SH-SY5Y (cell line): Measurements from ENCODE around the gene HNRNPDL.

ENCODE experiments used
- GATA2 ChIP-seq: IDR thresholded peaks from 2 replicates; pipeline ENCODE4 v1.6.1; 2011; ENCODE audit warnings: mild to moderate bottlenecking, low read depth, low read length
- GATA3 ChIP-seq: IDR thresholded peaks from 2 replicates; pipeline ENCODE4 v1.6.1; 2011; ENCODE audit warnings: low read depth, mild to moderate bottlenecking, low read length, moderate library complexity

HNRNPDL gene

DNA sequence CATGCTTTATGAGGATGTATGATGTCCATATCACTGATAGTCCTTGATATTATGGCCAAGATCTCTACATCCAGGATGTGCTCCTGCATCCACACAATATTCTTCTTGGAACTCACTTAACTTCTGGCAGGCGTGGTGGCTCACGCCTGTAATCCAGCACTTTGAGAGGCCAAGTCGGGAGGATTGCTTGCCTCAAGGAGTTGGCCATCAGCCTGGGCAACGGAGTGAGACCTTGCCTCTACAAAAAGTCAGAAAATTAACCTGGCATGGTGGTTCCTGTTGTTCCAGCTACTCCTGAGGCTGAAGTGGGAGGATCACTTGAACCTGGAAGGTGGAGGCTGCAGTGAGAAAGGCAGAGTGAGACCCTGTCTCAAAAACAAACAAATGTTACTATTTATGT lies 54.2 kb downstream of the HNRNPDL start:
- TF ChIP-seq GATA2 = no peak
- TF ChIP-seq GATA3 = no peak

DNA sequence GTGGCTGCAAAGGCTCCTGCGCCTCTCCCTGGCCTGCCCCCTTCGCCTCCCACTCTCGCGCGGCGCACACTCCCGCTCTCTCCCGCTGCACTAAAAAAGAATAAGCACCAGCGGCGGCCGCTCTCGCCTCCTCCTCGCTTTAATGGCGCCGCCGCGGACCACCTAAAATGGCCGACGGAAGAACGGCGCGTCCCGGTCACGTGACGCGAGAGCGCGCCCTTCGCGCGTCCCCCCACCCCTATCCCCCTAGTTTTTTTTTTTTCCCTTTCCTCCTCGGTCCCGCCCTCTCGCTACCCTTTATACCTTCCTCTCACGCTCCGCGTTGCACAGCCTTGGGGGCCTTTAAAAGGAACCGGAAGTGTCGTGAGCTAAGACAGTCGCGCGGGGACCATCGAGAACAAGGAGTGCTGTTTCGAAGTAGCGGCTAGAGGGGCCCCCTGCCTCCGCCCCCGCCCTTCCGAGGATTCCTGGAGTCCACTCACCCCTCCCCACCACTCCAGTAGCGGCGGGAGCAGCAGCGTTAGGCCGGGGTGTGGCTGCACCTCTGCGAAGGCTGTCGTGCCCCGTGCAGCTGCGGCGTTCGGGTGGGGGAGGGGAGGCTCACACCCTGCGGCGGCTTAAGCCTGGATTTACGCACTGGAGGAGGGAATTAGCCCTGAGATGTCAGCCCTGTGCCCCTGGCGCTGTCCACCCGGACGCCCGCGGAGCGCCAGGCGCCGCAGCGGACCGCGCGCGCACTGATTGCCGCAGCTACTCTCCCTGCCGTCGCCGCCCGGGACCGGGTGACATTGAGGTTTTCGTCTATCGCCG lies 56.2 kb downstream of the HNRNPDL start, which contains the start of gene HNRNPD:
Gene HNRNPD, minus strand, starts transcription at position 176 of the 810 bp plus-strand sequence. CDS start 313 bp downstream, outside the sequence.
- TF ChIP-seq GATA2 (0 out of 2 replicates have a peak, but pooled peaks have one; percentile 13), GATA3 (no peak)

GRCh38 chr4:82373486-82373815 lies 56.8 kb downstream of the HNRNPDL start:
- TF ChIP-seq GATA2 (no peak), GATA3 (no peak)
